NCI-H2029 treated with DMSO at 0.1 percent for 48 hours (cell line): ENCODE data around the gene UPP2.

ENCODE experiments used
- DNase-seq: peaks from one replicate; lab custom pipeline; 2025; lab: John Stamatoyannopoulos, UW

Gene UPP2

GRCh38 chr2:158101384-158101926 is at the start of gene UPP2:
Gene UPP2 (plus strand): TSS chr2:158101876. CDS start chr2:158102064, 188 bp downstream.
- no peak for DNase-seq

- no peak for DNase-seq
Measured at GRCh38 chr2:158052761-158053160, 48.9 kb upstream of the UPP2 start.

- no peak for DNase-seq
Measured at GRCh38 chr2:158056875-158057274, 44.8 kb upstream of the UPP2 start.

GRCh38 chr2:158060160-158060834 is 41.4 kb upstream of the UPP2 start:
- DNase-seq, result no peak

- no peak for DNase-seq
Measured at GRCh38 chr2:158060835-158061435, 40.7 kb upstream of the UPP2 start.

- no peak for DNase-seq
Measured at GRCh38 chr2:158061763-158062162, 39.9 kb upstream of the UPP2 start.

GRCh38 chr2:158066046-158066713 is 35.5 kb upstream of the UPP2 start:
- no peak for DNase-seq

GRCh38 chr2:158071018-158071417 is 30.7 kb upstream of the UPP2 start:
- DNase-seq, result no peak

GRCh38 chr2:158072361-158072760 is 29.3 kb upstream of the UPP2 start:
- no peak for DNase-seq

GRCh38 chr2:158079672-158080071 is 22.0 kb upstream of the UPP2 start:
- peak; percentile 14 for DNase-seq

GRCh38 chr2:158088093-158088492 is 13.6 kb upstream of the UPP2 start:
- DNase-seq, result no peak

GRCh38 chr2:158089322-158089721 is 12.4 kb upstream of the UPP2 start:
- no peak for DNase-seq

- no peak for DNase-seq
Measured at GRCh38 chr2:158091647-158092046, 10.0 kb upstream of the UPP2 start.

GRCh38 chr2:158094487-158095092 is 7.1 kb upstream of the UPP2 start:
- DNase-seq, result no peak

GRCh38 chr2:158095269-158095668 is 6.4 kb upstream of the UPP2 start:
- DNase-seq, result no peak

GRCh38 chr2:158095912-158096311 is 5.8 kb upstream of the UPP2 start:
- DNase-seq, result no peak

GRCh38 chr2:158097481-158097880 is 4.2 kb upstream of the UPP2 start:
- no peak for DNase-seq

- DNase-seq, result no peak
Measured at GRCh38 chr2:158098178-158098577, 3.5 kb upstream of the UPP2 start.

- DNase-seq, result no peak
Measured at GRCh38 chr2:158099716-158100115, 2.0 kb upstream of the UPP2 start.

- no peak for DNase-seq
Measured at GRCh38 chr2:158100411-158100810, 1.3 kb upstream of the UPP2 start.

- DNase-seq, result no peak
Measured at GRCh38 chr2:158102446-158102845, 770 bp downstream of the UPP2 start.

- no peak for DNase-seq
Measured at GRCh38 chr2:158103411-158104012, 1.8 kb downstream of the UPP2 start.
